ENCODE results near the gene SETX. TPM values are rescaled to one million over a fixed set of nuclear protein-coding genes. Genes with fewer than 3 reads are reported as not detected.
A peak's percentile ranks its signal among the peaks of the same experiment; 100 is the strongest.

The SETX gene
- total RNA-seq, 4 donors from 2014 or later, result 49.7 to 106 (median 63.0) TPM

- no peaks in the 10 kb centered on the region for H3K27me3 ChIP-seq
- H3K36me3 ChIP-seq, result no peaks in the 10 kb centered on the region
- peaks cover 0 to 21% (median 8%) of the 10 kb centered on the region in 4 donors for H3K4me1 ChIP-seq
- DNase-seq, result no peak
- no peak overlapping the region for H3K27ac ChIP-seq
- TF ChIP-seq POLR2A (IDR thresholded peaks at IDR 0.05), result no peak
- TF ChIP-seq CTCF (IDR thresholded peaks at IDR 0.05), result no peak
- H3K9me3 ChIP-seq, result no peaks in the 10 kb centered on the region
- no peak overlapping the region for H3K4me3 ChIP-seq
These were observed 110.0 kb downstream of the SETX start for GRCh38 chr9:132244582-132245455.

GRCh38 chr9:132243156-132244074, 111.4 kb downstream of the SETX start:
- no peak for DNase-seq
- Histone ChIP-seq H3K9me3 (no peaks in the 10 kb centered on the region), H3K27ac (no peak overlapping the region), H3K36me3 (no peaks in the 10 kb centered on the region), H3K27me3 (no peaks in the 10 kb centered on the region), H3K4me3 (no peak overlapping the region), H3K4me1 (peaks cover 0 to 21% (median 8%) of the 10 kb centered on the region in 4 donors)
- TF ChIP-seq CTCF (IDR thresholded peaks at IDR 0.05), result no peak
- TF ChIP-seq POLR2A (IDR thresholded peaks at IDR 0.05), result no peak

GRCh38 chr9:132242621-132243155, 112.1 kb downstream of the SETX start:
- H3K4me1 ChIP-seq, result peaks cover 0 to 21% (median 8%) of the 10 kb centered on the region in 4 donors
- peak in 1 of 3 donors; percentile 33 for DNase-seq
- no peaks in the 10 kb centered on the region for H3K27me3 ChIP-seq
- no peak for TF ChIP-seq POLR2A (IDR thresholded peaks at IDR 0.05)
- TF ChIP-seq CTCF (IDR thresholded peaks at IDR 0.05), result no peak
- H3K9me3 ChIP-seq, result no peaks in the 10 kb centered on the region
- H3K27ac ChIP-seq, result peak overlapping the region in 2 of 4 donors; percentile 30 to 84
- peak overlapping the region; percentile 44 to 93 (median 75) for H3K4me3 ChIP-seq
- H3K36me3 ChIP-seq, result no peaks in the 10 kb centered on the region

GRCh38 chr9:132241840-132242620, 112.8 kb downstream of the SETX start:
- DNase-seq, result peak in 2 of 3 donors; percentile 75 to 78
- H3K27me3 ChIP-seq, result no peaks in the 10 kb centered on the region
- peaks cover 0 to 21% (median 8%) of the 10 kb centered on the region in 4 donors for H3K4me1 ChIP-seq
- no peaks in the 10 kb centered on the region for H3K9me3 ChIP-seq
- TF ChIP-seq POLR2A (IDR thresholded peaks at IDR 0.05) (no peak), CTCF (IDR thresholded peaks at IDR 0.05) (no peak)
- no peaks in the 10 kb centered on the region for H3K36me3 ChIP-seq
- peak overlapping the region; percentile 10 to 84 (median 32) for H3K27ac ChIP-seq
- H3K4me3 ChIP-seq, result peak overlapping the region; percentile 44 to 93 (median 75)

GRCh38 chr9:132241483-132241839, 113.3 kb downstream of the SETX start:
- Histone ChIP-seq H3K9me3 (no peaks in the 10 kb centered on the region), H3K4me1 (peaks cover 0 to 21% (median 8%) of the 10 kb centered on the region in 4 donors), H3K27me3 (no peaks in the 10 kb centered on the region), H3K27ac (peak overlapping the region; percentile 10 to 84 (median 30)), H3K4me3 (peak overlapping the region; percentile 44 to 93 (median 75)), H3K36me3 (no peaks in the 10 kb centered on the region)
- TF ChIP-seq POLR2A (IDR thresholded peaks at IDR 0.05) (no peak), CTCF (IDR thresholded peaks at IDR 0.05) (peak in 1 of 6 experiments; percentile 6)
- DNase-seq, result no peak

Data from Peyer's patch (tissue), 4 donors.